Measurements from ENCODE around the gene SUPV3L1. TPM values are rescaled to one million over a fixed set of nuclear protein-coding genes. Genes with fewer than 3 reads are reported as not detected.
A peak's percentile ranks its signal among the peaks of the same experiment; 100 is the strongest.
"Not testable (repeated sequence)": the region's sequence is repeated elsewhere in the genome, so short reads cannot be mapped to it uniquely, and the experiment has no call there.

The SUPV3L1 gene
- 10 to 100 TPM; 21.7 to 39.8 (median 28.4) TPM for total RNA-seq
- polyA plus RNA-seq: 10 to 100 TPM; 23.6 to 35.0 TPM
- long read RNA-seq, donor 1, transcript SUPV3L1-201 (15 exons, 2,484 nt): major isoform, 52 of 70 reads
- long read RNA-seq, donor 1, partial matches to known transcripts: 5 of 70 reads
- long read RNA-seq, donor 1, other reads (novel, unspliced or antisense): 13 of 70 reads
- long read RNA-seq, donor 2, transcript SUPV3L1-201 (15 exons, 2,484 nt): major isoform, 9 of 11 reads
- long read RNA-seq, donor 2, partial matches to known transcripts: 0 of 11 reads
- long read RNA-seq, donor 2, other reads (novel, unspliced or antisense): 0 of 11 reads
- long read RNA-seq, donor 3, transcript SUPV3L1-201 (15 exons, 2,484 nt): major isoform, 23 of 33 reads
- long read RNA-seq, donor 3, partial matches to known transcripts: 1 of 33 reads
- long read RNA-seq, donor 3, other reads (novel, unspliced or antisense): 9 of 33 reads

DNA sequence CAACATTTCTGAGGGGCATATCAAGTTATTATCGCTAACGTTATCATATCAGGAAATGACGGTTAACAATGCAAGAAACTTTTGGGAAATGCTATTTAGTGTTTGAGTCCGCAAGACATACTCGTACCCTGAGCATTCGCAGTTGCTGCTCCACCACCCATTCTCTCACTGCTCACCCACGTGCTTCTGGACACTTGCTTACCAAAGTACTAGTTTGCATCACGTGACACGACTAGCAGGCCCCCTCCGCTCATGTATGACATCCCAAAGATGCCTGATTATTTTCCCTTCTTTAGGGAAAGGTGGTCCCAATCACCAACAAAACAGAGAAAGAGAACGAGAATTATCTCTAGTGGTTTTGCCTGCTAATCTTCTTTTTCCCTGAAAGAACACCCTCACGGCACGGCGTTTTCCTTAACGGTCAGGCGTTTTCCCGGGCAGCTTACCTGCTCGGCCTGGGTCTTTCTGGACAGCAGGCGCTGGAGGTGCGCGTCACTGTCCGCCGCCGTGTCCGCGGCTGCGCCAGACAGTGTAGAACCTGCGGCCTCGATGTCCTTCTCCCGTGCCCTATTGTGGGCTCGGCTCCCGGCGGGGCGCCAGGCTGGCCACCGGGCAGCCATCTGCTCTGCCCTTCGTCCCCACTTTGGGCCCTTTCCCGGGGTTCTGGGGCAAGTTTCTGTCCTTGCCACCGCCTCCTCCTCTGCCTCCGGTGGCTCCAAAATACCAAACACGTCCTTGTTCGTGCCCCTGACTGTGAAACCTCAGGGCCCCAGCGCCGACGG is at the start of gene SUPV3L1:
TSS of gene SUPV3L1 (plus strand) at position 492 of the 782 bp plus-strand sequence. CDS start at position 550, 58 bp downstream.
- Histone ChIP-seq H3K4me3 (peak within 1 kb of the TSS; percentile 71), H3K4me1 (ENCODE audit: insufficient read depth) (peaks cover 3% of the 10 kb centered on the region), H3K27ac (peak within 1 kb of the TSS; percentile 62 to 96), H3K27me3 (no peaks in the 10 kb centered on the region), H3K36me3 (no peaks in the 10 kb centered on the region), H3K9me3 (no peaks in the 10 kb centered on the region)
- TF ChIP-seq EP300 (IDR thresholded peaks at IDR 0.05) (no peak), POLR2A (IDR thresholded peaks at IDR 0.05) (peak; percentile 59)
- TF ChIP-seq, protein P1, sequence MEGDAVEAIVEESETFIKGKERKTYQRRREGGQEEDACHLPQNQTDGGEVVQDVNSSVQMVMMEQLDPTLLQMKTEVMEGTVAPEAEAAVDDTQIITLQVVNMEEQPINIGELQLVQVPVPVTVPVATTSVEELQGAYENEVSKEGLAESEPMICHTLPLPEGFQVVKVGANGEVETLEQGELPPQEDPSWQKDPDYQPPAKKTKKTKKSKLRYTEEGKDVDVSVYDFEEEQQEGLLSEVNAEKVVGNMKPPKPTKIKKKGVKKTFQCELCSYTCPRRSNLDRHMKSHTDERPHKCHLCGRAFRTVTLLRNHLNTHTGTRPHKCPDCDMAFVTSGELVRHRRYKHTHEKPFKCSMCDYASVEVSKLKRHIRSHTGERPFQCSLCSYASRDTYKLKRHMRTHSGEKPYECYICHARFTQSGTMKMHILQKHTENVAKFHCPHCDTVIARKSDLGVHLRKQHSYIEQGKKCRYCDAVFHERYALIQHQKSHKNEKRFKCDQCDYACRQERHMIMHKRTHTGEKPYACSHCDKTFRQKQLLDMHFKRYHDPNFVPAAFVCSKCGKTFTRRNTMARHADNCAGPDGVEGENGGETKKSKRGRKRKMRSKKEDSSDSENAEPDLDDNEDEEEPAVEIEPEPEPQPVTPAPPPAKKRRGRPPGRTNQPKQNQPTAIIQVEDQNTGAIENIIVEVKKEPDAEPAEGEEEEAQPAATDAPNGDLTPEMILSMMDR (IDR thresholded peaks at IDR 0.05): peak in 2 of 3 donors; percentile 30 to 32
- peak; percentile 91 to 93 (median 91) for DNase-seq
- intact Hi-C loops (cut with DNase I): loop anchor here in 1 of 4 donors (2.0 kb wide), 1 partner anchor 57 kb away; no protein-coding TSS in a partner anchor
- 0 to 1% (median 0%) methylated on average over 41 to 44 of the region's 44 CpGs for WGBS, 3 donors

GRCh38 chr10:69130251-69130650 is 49.8 kb upstream of the SUPV3L1 start:
- TF ChIP-seq EP300 (IDR thresholded peaks at IDR 0.05) (no peak), POLR2A (IDR thresholded peaks at IDR 0.05) (no peak)
- TF ChIP-seq, protein P1 (IDR thresholded peaks at IDR 0.05): no peak
- H3K4me1 ChIP-seq (ENCODE audit: insufficient read depth): peaks cover under 1% of the 10 kb centered on the region
- whole genome bisulfite sequencing, 3 donors: 30 to 39% (median 37%) methylated on average over 2 of the region's 2 CpGs

GRCh38 chr10:69139961-69140360 is 40.1 kb upstream of the SUPV3L1 start:
- no peak overlapping the region for H3K27ac ChIP-seq
- no peaks in the 10 kb centered on the region for H3K9me3 ChIP-seq
- TF ChIP-seq, protein P1 (IDR thresholded peaks at IDR 0.05): no peak
- TF ChIP-seq EP300 (IDR thresholded peaks at IDR 0.05): no peak
- TF ChIP-seq POLR2A (IDR thresholded peaks at IDR 0.05): no peak
- no peaks in the 10 kb centered on the region for H3K27me3 ChIP-seq
- no peak for DNase-seq
- H3K4me3 ChIP-seq: no peak overlapping the region
- intact Hi-C loops (cut with DNase I): no loop called here
- H3K4me1 ChIP-seq (ENCODE audit: insufficient read depth): peaks cover 1% of the 10 kb centered on the region
- 11 to 44% (median 13%) methylated on average over 2 of the region's 2 CpGs for WGBS, 3 donors
- no peaks in the 10 kb centered on the region for H3K36me3 ChIP-seq

More at GRCh38 chr10:69130251-69130650, 49.8 kb upstream of the SUPV3L1 start:
- Histone ChIP-seq H3K27ac (no peak overlapping the region), H3K9me3 (no peaks in the 10 kb centered on the region), H3K36me3 (no peaks in the 10 kb centered on the region), H3K4me3 (no peak overlapping the region), H3K27me3 (no peaks in the 10 kb centered on the region)
- intact Hi-C loops (cut with DNase I): no loop called here
- DNase-seq: no peak

GRCh38 chr10:69141304-69141703 is 38.7 kb upstream of the SUPV3L1 start:
- 80 to 94% (median 93%) methylated on average over 1 of the region's 1 CpG for WGBS, 3 donors
- intact Hi-C loops (cut with DNase I): no loop called here

DNA sequence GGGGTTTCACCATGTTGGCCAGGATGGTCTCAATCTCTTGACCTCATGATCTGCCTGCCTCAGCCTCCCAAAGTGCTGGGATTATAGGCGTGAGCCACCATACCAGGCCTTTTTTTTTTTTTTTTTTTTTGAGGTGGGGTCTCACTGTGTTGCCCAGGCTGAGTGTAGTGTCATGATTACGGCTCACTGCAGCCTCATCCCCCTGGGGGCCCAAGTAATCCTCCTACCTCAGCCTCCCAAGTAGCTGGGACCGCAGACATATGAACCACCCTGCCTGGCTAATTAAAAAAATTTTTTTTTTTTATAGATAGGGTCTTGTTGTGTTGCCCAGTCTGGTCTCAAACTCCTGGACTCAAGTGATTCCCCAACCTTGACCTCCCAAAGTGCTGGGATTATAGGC is 38.0 kb upstream of the SUPV3L1 start:
- H3K4me3 ChIP-seq; H3K27me3 ChIP-seq; H3K9me3 ChIP-seq; DNase-seq; H3K27ac ChIP-seq; H3K4me1 ChIP-seq (ENCODE audit: insufficient read depth); H3K36me3 ChIP-seq; intact Hi-C loops (cut with DNase I): not testable (repeated sequence)
- WGBS, 3 donors: 96 to 99% (median 98%) methylated on average over 3 of the region's 3 CpGs

More at GRCh38 chr10:69141304-69141703, 38.7 kb upstream of the SUPV3L1 start:
- H3K9me3 ChIP-seq: no peaks in the 10 kb centered on the region
- H3K4me1 ChIP-seq (ENCODE audit: insufficient read depth): peaks cover 1% of the 10 kb centered on the region
- DNase-seq: no peak
- no peak overlapping the region for H3K4me3 ChIP-seq
- H3K27me3 ChIP-seq: no peaks in the 10 kb centered on the region
- no peak overlapping the region for H3K27ac ChIP-seq
- H3K36me3 ChIP-seq: no peaks in the 10 kb centered on the region
- TF ChIP-seq EP300 (IDR thresholded peaks at IDR 0.05): no peak
- TF ChIP-seq POLR2A (IDR thresholded peaks at IDR 0.05): no peak
- TF ChIP-seq, protein P1 (IDR thresholded peaks at IDR 0.05): no peak

Measured in ovary (tissue), 10 donors.